A549 (cell line): ENCODE measurements around the gene ADAMTS1. TPM values are rescaled to one million over a fixed set of nuclear protein-coding genes. Genes with fewer than 3 reads are reported as not detected.

Experiments used
- ATAC-seq, 2 experiments: fragments of 200-7000 bp in 1 of 2; fragments of >200 bp in 1 of 2; cut with Nextera tagmentation in 1 of 2; cut with Tn5 transposase in 1 of 2; 3 replicates each; pipeline versions ENCODE4 v1.8.0 to v1.9.1; 2018 to 2020; ENCODE audit warnings: mild to moderate bottlenecking in 1 of 2, moderate library complexity in 1 of 2
- CTCF ChIA-PET: fragments of 300-600 bp; sonication (Branson Sonifier 250); formaldehyde crosslinking; extraction: SDS; loops from one replicate; lab custom pipeline; 2021; ENCODE audit warnings: antibody characterized with exemption, inconsistent platforms; lab: Yijun Ruan, JAX
- POLR2A ChIA-PET: fragments of 350-600 bp; formaldehyde crosslinking; extraction: SDS; loops from one replicate; lab custom pipeline; 2021; ENCODE audit warnings: antibody characterized with exemption, inconsistent platforms; lab: Yijun Ruan, JAX
- DNase-seq, 2 experiments: peaks; one replicate each; pipeline versions ENCODE4 v3.0.0 to v3.0.0-alpha.2; 2011 to 2016; ENCODE audit warnings: low read depth in 1 of 2, low spot score in 1 of 2
- FAIRE-seq: peaks from 2 replicates; lab custom pipeline; 2011; peaks lifted over from hg19 to GRCh38; lab: Jason Lieb, UNC
- H3K27ac ChIP-seq, 2 experiments: fragments of >200 bp; sonication (Bioruptor Twin); formaldehyde crosslinking; 3 replicates each; pipeline ENCODE4 v1.5.1; 2016 to 2017
- H3K4me1 ChIP-seq: fragments of >200 bp; sonication (Bioruptor Twin); formaldehyde crosslinking; 3 replicates; pipeline ENCODE4 v1.6.1; 2016
- H3K4me2 ChIP-seq: fragments of >200 bp; sonication (Bioruptor Twin); formaldehyde crosslinking; 3 replicates; pipeline ENCODE4 v1.6.1; 2016
- H3K4me3 ChIP-seq: fragments of >200 bp; sonication (Bioruptor Twin); formaldehyde crosslinking; 3 replicates; pipeline ENCODE4 v1.5.1; 2016
- H3K9me3 ChIP-seq: fragments of >200 bp; sonication (Bioruptor Twin); formaldehyde crosslinking; 3 replicates; pipeline ENCODE4 v1.6.1; 2016
- CEBPB ChIP-seq, 2 experiments: fragments of >200 bp in 1 of 2; sonication (Bioruptor Twin) in 1 of 2; formaldehyde crosslinking in 1 of 2; IDR thresholded peaks; 2 replicates each; pipeline ENCODE4 v1.6.1; 2012 to 2016
- E2F6 ChIP-seq: IDR thresholded peaks from 2 replicates; pipeline ENCODE4 v1.6.1; 2012; ENCODE audit warnings: low read depth, borderline replicate concordance
- FOSL2 ChIP-seq, 2 experiments: fragments of 450-650 bp in 1 of 2; fragments of >200 bp in 1 of 2; sonication (Bioruptor Twin) in 1 of 2; formaldehyde crosslinking; IDR thresholded peaks; 2 replicates each; pipeline versions ENCODE4 v1.5.0 to v1.6.1; 2016 to 2020; ENCODE audit warnings: mild to moderate bottlenecking in 1 of 2, moderate library complexity in 1 of 2
- HEYL ChIP-seq: fragments of 250-450 bp; sonication (Bioruptor Pico); IDR thresholded peaks from 2 replicates; pipeline ENCODE4 v1.8.0; 2021; ENCODE audit warnings: mild to moderate bottlenecking, moderate library complexity
- HOXA7 ChIP-seq: fragments of 250-450 bp; sonication (Bioruptor Pico); IDR thresholded peaks from 2 replicates; pipeline ENCODE4 v1.5.0; 2020; ENCODE audit warnings: mild to moderate bottlenecking, moderate library complexity
- JUN ChIP-seq, 2 experiments: fragments of >200 bp; sonication (Bioruptor Twin); formaldehyde crosslinking; IDR thresholded peaks; 2 replicates in 1 of 2; 3 replicates in 1 of 2; pipeline ENCODE4 v1.6.1; 2016 to 2017
- KDM1A ChIP-seq: fragments of 200-600 bp; sonication (generic); IDR thresholded peaks from 2 replicates; pipeline ENCODE4 v1.6.1; 2016; ENCODE audit warnings: low read depth, mild to moderate bottlenecking
- MAFK ChIP-seq: fragments of 450-650 bp; IDR thresholded peaks from 2 replicates; pipeline ENCODE4 v1.6.1; 2014; ENCODE audit not compliant: partially characterized antibody
- NFE2L2 ChIP-seq: fragments of 150-350 bp; conservative IDR thresholded peaks from 2 replicates; pipeline ENCODE4 v1.6.1; 2014; ENCODE audit warnings: low read length
- POLR2A ChIP-seq: IDR thresholded peaks from 2 replicates; pipeline ENCODE4 v1.6.1; 2012; ENCODE audit warnings: mild to moderate bottlenecking, low read length
- POLR2AphosphoS2 ChIP-seq: conservative IDR thresholded peaks from 2 replicates; pipeline ENCODE4 v1.6.1; 2012; ENCODE audit warnings: low read length, improper control_type of control experiment, inconsistent platforms
- RARB ChIP-seq: fragments of 250-450 bp; sonication (Bioruptor Pico); IDR thresholded peaks from 2 replicates; pipeline ENCODE4 v1.8.0; 2021; ENCODE audit warnings: mild to moderate bottlenecking, moderate library complexity
- SMC3 ChIP-seq: fragments of >200 bp; sonication (Bioruptor Twin); formaldehyde crosslinking; IDR thresholded peaks from 3 replicates; pipeline ENCODE4 v1.6.1; 2018; ENCODE audit warnings: inconsistent platforms
- TFCP2L1 ChIP-seq: fragments of 250-450 bp; sonication (Bioruptor Pico); IDR thresholded peaks from 2 replicates; pipeline ENCODE4 v1.5.0; 2021; ENCODE audit warnings: mild to moderate bottlenecking
- TP53 ChIP-seq: fragments of 250-450 bp; sonication (Bioruptor Pico); IDR thresholded peaks from 2 replicates; pipeline ENCODE4 v1.5.0; 2021; ENCODE audit warnings: mild to moderate bottlenecking, moderate library complexity
- ZC3H11A ChIP-seq: fragments of 450-650 bp; IDR thresholded peaks from 2 replicates; pipeline ENCODE4 v1.6.1; 2014; ENCODE audit warnings: antibody characterized with exemption, mild to moderate bottlenecking
- ZFP36 ChIP-seq: fragments of 450-650 bp; IDR thresholded peaks from 2 replicates; pipeline ENCODE4 v1.6.1; 2014; ENCODE audit warnings: borderline replicate concordance; ENCODE audit not compliant: partially characterized antibody
- ZNF302 ChIP-seq: fragments of 250-450 bp; sonication (Bioruptor Pico); IDR thresholded peaks from 2 replicates; pipeline ENCODE4 v1.9.0; 2021; ENCODE audit warnings: inconsistent platforms, mild to moderate bottlenecking, moderate library complexity
- ZSCAN20 ChIP-seq: fragments of 250-450 bp; sonication (Bioruptor Pico); IDR thresholded peaks from 2 replicates; pipeline ENCODE4 v1.8.0; 2022; ENCODE audit warnings: mild to moderate bottlenecking, moderate library complexity
- WGBS: methylation state at CpG from one replicate; pipeline ENCODE4 v1.1.6; 2017; ENCODE audit errors: missing lambda C conversion rate; 5-methylcytosine and 5-hydroxymethylcytosine counted together
- polyA plus RNA-seq, 4 experiments: library from polyadenylated mRNA; depleted of rRNA in 3 of 4; stranded (reverse); fragments of >200 nt; fragmentation: RNase III in 1 of 4; extraction: RNeasy Plus Mini Kit Qiagen cat#74134 plus additional on column Dnase treatment in 1 of 4; gene quantifications; 2 replicates in 3 of 4; 3 replicates in 1 of 4; pipeline ENCODE4 v1.2.3, GENCODE V29; 2011 to 2017
- TF ChIP-seq, protein P1 (sequence below): fragments of 250-450 bp; sonication (Bioruptor Pico); IDR thresholded peaks from 2 replicates; pipeline ENCODE4 v1.5.0; 2020; ENCODE audit warnings: low read depth, mild to moderate bottlenecking, moderate library complexity
- TF ChIP-seq, protein P2 (sequence below): IDR thresholded peaks from 2 replicates; pipeline ENCODE4 v1.6.1; 2012
- TF ChIP-seq, protein P3 (sequence below): fragments of >200 bp; sonication (Bioruptor Twin); formaldehyde crosslinking; IDR thresholded peaks from 3 replicates; pipeline ENCODE4 v1.6.1; 2016

Gene ADAMTS1
- polyA plus RNA-seq, 2 of the 4 experiments (the other 2 are of a cell fraction) = 0.17 TPM

DNA sequence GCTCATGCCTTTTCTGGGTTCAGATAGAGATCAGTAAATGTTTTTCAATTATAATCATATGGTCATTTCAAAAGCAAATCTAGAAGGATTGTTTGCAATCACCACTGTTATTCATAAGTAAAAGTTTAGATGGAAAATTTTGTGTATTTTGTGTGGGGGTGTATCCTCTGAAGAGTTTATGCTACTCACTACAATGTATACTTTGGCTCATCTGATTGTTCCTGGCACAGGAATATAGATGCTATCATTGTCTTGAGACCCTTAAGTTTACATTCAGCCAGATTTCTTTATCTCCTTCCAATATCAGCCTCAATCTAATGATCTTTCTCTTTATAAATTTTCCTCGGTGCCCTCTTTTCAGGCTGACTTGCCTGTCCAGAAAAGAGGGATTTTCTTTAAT is 33.0 kb downstream of the ADAMTS1 start:
- Histone ChIP-seq H3K4me1 (no peaks in the 10 kb centered on the region), H3K9me3 (no peaks in the 10 kb centered on the region), H3K4me3 (no peak overlapping the region), H3K4me2 (no peak overlapping the region), H3K27ac (no peak overlapping the region)
- TF ChIP-seq SMC3 = no peak
- TF ChIP-seq, protein P1, sequence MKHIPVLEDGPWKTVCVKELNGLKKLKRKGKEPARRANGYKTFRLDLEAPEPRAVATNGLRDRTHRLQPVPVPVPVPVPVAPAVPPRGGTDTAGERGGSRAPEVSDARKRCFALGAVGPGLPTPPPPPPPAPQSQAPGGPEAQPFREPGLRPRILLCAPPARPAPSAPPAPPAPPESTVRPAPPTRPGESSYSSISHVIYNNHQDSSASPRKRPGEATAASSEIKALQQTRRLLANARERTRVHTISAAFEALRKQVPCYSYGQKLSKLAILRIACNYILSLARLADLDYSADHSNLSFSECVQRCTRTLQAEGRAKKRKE (CRISPR knock-in tag) = no peak
- no peak for TF ChIP-seq ZSCAN20 (CRISPR knock-in tag)
- no peak for TF ChIP-seq POLR2AphosphoS2
- TF ChIP-seq HEYL (CRISPR knock-in tag) = no peak
- TF ChIP-seq, protein P2, sequence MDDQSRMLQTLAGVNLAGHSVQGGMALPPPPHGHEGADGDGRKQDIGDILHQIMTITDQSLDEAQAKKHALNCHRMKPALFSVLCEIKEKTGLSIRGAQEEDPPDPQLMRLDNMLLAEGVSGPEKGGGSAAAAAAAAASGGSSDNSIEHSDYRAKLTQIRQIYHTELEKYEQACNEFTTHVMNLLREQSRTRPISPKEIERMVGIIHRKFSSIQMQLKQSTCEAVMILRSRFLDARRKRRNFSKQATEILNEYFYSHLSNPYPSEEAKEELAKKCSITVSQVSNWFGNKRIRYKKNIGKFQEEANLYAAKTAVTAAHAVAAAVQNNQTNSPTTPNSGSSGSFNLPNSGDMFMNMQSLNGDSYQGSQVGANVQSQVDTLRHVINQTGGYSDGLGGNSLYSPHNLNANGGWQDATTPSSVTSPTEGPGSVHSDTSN = no peak
- TF ChIP-seq, protein P3, sequence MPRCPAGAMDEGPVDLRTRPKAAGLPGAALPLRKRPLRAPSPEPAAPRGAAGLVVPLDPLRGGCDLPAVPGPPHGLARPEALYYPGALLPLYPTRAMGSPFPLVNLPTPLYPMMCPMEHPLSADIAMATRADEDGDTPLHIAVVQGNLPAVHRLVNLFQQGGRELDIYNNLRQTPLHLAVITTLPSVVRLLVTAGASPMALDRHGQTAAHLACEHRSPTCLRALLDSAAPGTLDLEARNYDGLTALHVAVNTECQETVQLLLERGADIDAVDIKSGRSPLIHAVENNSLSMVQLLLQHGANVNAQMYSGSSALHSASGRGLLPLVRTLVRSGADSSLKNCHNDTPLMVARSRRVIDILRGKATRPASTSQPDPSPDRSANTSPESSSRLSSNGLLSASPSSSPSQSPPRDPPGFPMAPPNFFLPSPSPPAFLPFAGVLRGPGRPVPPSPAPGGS = no peak
- no peak for TF ChIP-seq ZC3H11A
- TF ChIP-seq ZNF302 (CRISPR knock-in tag) = no peak
- no peak for TF ChIP-seq ZFP36
- no peak for TF ChIP-seq NFE2L2
- no peak for TF ChIP-seq KDM1A
- no peak for TF ChIP-seq TFCP2L1
- TF ChIP-seq RARB (CRISPR knock-in tag) = no peak
- 61% methylated on average over 1 of the region's 1 CpG for WGBS
- DNase-seq (no peak), ATAC-seq (no peak), FAIRE-seq (no peak)
- POLR2A ChIA-PET = no interaction called here
- CTCF ChIA-PET = no interaction called here

- Histone ChIP-seq H3K27ac (no peak overlapping the region), H3K9me3 (no peaks in the 10 kb centered on the region), H3K4me3 (no peak overlapping the region), H3K4me1 (no peaks in the 10 kb centered on the region), H3K4me2 (no peak overlapping the region)
- no peak for DNase-seq
- ChIA-PET POLR2A (no interaction called here), CTCF (no interaction called here)
- ATAC-seq = no peak
- 69% methylated on average over 2 of the region's 2 CpGs for WGBS
- no peak for FAIRE-seq
- TF ChIP-seq TP53 (no peak), JUN (IDR thresholded peaks at IDR 0.05) (no peak), HOXA7 (CRISPR knock-in tag) (no peak), NFE2L2 (no peak), MAFK (no peak), POLR2A (no peak), ZSCAN20 (CRISPR knock-in tag) (no peak), POLR2AphosphoS2 (no peak), FOSL2 (IDR thresholded peaks at IDR 0.05) (no peak), FOSL2 (CRISPR knock-in tag; IDR thresholded peaks at IDR 0.05) (no peak), CEBPB (IDR thresholded peaks at IDR 0.05) (no peak), E2F6 (no peak)
Observed at GRCh38 chr21:26811482-26811881, 33.7 kb downstream of the ADAMTS1 start.
